Stimulated activated CD8-positive, alpha-beta memory T cell treated with anti-CD3 and anti-CD28 coated beads, Interleukin-12 subunit alpha, Interleukin-12 subunit beta, amount 100 ng/mL, for 4 hours (primary cell): Measurements from ENCODE around the gene CPS1.

Source experiments
- DNase-seq: peaks from one replicate; pipeline ENCODE4 v3.0.0-alpha.2; 2020; ENCODE audit warnings: low read depth

CPS1 gene

DNA sequence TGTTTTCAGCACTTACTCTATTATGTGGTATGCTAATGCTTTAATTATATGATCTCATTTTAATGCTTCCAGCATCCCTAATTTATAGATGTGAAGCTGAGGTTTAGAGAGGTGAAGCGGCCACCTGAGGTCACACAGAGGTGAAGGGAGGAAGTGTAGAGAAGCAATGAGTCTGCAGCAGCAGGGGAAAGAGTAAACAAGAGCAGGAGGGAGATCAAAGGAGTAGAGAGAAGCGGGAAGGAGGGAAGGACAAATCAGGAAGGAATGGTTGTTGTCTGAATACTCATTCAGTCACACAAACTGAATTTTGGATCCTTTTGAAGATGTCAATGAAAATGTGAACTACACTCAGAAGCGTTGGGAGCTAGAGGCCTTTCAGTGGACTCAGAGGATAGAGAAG is 130.0 kb downstream of the CPS1 start:
- DNase-seq: no peak

DNA sequence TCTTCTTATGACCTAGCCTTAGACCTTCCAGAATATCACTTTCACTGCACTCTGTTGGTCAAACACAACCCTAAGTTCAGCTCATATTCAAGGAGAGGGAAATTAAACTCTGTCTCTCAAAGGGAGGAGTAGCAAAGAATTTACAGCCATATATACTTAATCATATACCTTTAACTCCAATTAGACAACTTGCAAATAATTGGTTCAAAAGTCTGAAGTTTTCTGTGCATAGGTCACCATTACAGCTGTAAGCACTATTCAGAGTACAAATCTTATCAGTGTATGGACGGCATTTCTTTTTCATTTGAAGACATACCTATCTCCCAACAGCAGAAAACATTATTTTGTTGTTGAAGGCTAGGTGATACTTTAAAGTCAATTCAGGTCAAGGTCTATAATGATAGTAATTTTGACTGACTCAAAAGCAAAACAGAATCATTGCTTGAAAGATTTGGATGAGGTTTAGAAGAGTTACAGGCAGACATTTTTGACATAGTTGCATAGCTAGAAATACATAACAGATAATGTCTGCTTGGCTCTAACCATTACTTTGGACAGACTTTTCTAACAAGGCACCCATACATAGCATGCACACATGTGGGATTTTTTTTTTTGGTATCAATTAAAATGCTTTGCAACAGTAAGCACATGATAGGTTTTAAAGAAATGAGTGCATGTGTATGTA is 131.5 kb downstream of the CPS1 start:
- DNase-seq: no peak

DNA sequence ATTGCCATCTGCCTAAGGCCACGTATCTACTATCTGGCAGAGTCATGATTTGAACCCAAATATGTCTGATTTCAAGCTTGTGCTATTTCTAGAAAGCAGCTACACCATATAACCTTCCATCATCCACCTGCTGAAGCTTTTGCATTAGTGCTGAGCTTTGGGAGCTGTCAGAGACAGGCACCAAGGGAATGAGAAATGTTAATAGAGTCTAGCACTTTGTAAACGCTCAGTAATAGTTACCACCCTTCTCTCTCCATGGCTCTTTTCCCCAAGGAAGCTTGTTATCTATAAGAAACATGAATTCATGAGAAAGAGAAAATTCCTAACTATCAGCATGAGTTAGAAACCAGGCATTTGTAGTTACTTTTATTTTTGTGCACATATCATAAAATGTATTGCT is 151.5 kb downstream of the CPS1 start:
- DNase-seq: no peak

- DNase-seq: no peak
These were observed 156.7 kb downstream of the CPS1 start for GRCh38 chr2:210713122-210713521.

DNA sequence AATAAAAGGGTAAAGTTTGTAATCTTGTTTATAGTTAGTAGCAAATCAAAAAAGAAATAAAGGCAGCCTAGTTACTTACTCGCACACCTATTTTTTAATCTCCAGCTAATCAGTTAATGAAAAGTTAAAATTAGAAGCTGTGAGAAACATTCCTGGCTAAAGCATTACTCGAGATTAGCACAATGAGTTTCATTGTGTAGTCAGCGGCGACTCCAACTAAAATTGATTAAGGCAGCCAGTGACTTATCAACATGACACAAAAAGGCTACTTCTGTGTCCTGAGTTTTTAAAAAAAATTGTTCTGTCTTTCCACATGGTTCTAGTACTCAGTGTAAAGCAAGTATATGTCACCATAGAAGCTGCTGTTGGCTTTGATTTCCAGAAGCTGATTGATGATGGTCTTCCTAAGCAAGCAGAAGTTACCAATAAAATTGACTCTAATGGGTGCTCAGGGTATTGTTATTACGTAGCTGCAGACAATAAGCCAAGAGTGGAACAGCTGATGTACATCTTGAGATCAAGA is 159.2 kb downstream of the CPS1 start:
- DNase-seq: no peak

DNA sequence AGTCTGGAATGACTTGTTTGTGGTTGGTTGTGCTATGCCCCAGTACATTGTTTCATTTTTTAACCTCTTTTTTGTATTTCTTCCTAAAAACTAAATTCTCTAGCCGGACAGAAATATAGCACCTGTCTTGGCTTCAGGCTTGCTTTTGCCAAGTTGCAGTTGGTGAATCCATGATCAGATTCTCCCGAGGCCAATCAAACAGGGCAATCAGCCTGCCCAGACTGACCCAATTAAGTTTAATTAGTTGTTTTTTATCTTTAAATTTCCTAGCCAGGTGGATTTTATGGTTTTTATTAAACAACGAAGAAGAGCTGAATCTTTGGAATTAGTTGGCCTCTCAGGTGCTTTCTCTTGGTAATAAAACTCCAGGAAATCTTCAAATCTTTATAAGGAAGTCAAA is 162.1 kb downstream of the CPS1 start:
- no peak for DNase-seq

DNA sequence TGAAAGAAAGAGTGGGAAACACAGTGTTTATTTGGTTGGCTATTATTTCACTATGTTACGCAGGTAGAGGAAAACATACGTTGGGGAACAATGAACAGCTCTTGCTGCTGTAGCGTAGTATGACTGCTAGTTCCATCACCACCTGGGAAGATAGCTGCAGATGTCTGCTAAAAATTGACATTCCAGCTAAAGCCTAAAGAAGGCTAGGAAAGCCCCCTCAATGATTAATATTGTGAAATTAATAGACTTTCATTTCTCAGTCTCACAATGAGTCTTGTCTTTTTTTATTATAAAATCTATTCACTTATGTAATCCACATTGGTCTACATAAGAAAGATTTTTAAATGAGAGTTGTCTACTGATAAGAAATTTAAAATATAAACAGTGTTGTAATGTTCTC is 165.7 kb downstream of the CPS1 start:
- DNase-seq: no peak

- no peak for DNase-seq
These were observed 171.2 kb downstream of the CPS1 start for GRCh38 chr2:210727549-210727948.
